Astrocyte (in vitro differentiated cells and primary cell): ENCODE results near the gene AMOTL1. TPM values are rescaled to one million over a fixed set of nuclear protein-coding genes. Genes with fewer than 3 reads are reported as not detected.

Experiments used
- DNase-seq: peaks from one replicate; pipeline ENCODE4 v3.0.0-alpha.2; 2010; ENCODE audit warnings: low read depth
- FAIRE-seq: peaks from 2 replicates; lab custom pipeline; 2011; peaks lifted over from hg19 to GRCh38; lab: Jason Lieb, UNC
- H2AFZ ChIP-seq: 2 replicates; pipeline ENCODE4 v1.6.0; 2012; ENCODE audit warnings: low read depth, low read length, inconsistent platforms
- H3K27ac ChIP-seq: 2 replicates; pipeline ENCODE4 v1.5.1; 2011; ENCODE audit warnings: low read depth, low read length, inconsistent platforms
- H3K27me3 ChIP-seq: 2 replicates; pipeline ENCODE4 v1.6.0; 2011; ENCODE audit warnings: low read length, inconsistent platforms; ENCODE audit not compliant: insufficient read depth
- H3K36me3 ChIP-seq: 2 replicates; pipeline ENCODE4 v1.5.1; 2011; ENCODE audit warnings: low read length, inconsistent platforms; ENCODE audit not compliant: insufficient read depth
- H3K4me1 ChIP-seq: 2 replicates; pipeline ENCODE4 v1.5.1; 2011; ENCODE audit warnings: low read length, inconsistent platforms; ENCODE audit not compliant: insufficient read depth
- H3K4me2 ChIP-seq: 2 replicates; pipeline ENCODE4 v1.6.0; 2012; ENCODE audit warnings: low read length, inconsistent platforms
- H3K4me3 ChIP-seq: 2 replicates; pipeline ENCODE4 v1.5.1; 2011; ENCODE audit warnings: low read depth, mild to moderate bottlenecking, low read length, inconsistent platforms; ENCODE audit not compliant: insufficient read depth
- H3K79me2 ChIP-seq: 2 replicates; pipeline ENCODE4 v1.6.0; 2012; ENCODE audit warnings: mild to moderate bottlenecking, low read length, inconsistent platforms; ENCODE audit not compliant: insufficient read depth
- H3K9ac ChIP-seq: 2 replicates; pipeline ENCODE4 v1.6.0; 2012; ENCODE audit warnings: mild to moderate bottlenecking, low read length, inconsistent platforms
- H3K9me3 ChIP-seq: 2 replicates; pipeline ENCODE4 v1.5.1; 2012; ENCODE audit warnings: low read depth, mild to moderate bottlenecking, low read length, inconsistent platforms; ENCODE audit not compliant: insufficient read depth
- H4K20me1 ChIP-seq: 2 replicates; pipeline ENCODE4 v1.6.0; 2012; ENCODE audit warnings: low read length, inconsistent platforms; ENCODE audit not compliant: insufficient read depth
- H3K27ac Mint-ChIP-seq: one replicate; pipeline ENCODE4 v1.8.0; 2021; ENCODE audit warnings: mild to moderate bottlenecking, mixed read lengths; ENCODE audit not compliant: unreplicated experiment
- H3K27me3 Mint-ChIP-seq: one replicate; pipeline ENCODE4 v1.8.0; 2021; ENCODE audit warnings: low read depth, mixed read lengths; ENCODE audit not compliant: unreplicated experiment
- H3K36me3 Mint-ChIP-seq: one replicate; pipeline ENCODE4 v1.8.0; 2021; ENCODE audit warnings: low read depth, mixed read lengths; ENCODE audit not compliant: unreplicated experiment
- H3K4me1 Mint-ChIP-seq: one replicate; pipeline ENCODE4 v1.8.0; 2021; ENCODE audit warnings: low read depth, mixed read lengths; ENCODE audit not compliant: unreplicated experiment
- H3K4me3 Mint-ChIP-seq: one replicate; pipeline ENCODE4 v1.8.0; 2021; ENCODE audit warnings: mild to moderate bottlenecking, moderate library complexity, mixed read lengths; ENCODE audit not compliant: unreplicated experiment
- H3K9me3 Mint-ChIP-seq: one replicate; pipeline ENCODE4 v1.8.0; 2021; ENCODE audit warnings: mild to moderate bottlenecking, mixed read lengths; ENCODE audit not compliant: unreplicated experiment
- EZH2 ChIP-seq: IDR thresholded peaks from 2 replicates; pipeline ENCODE4 v1.6.1; 2012; ENCODE audit warnings: mild to moderate bottlenecking, low read length, inconsistent platforms; ENCODE audit not compliant: insufficient read depth
- total RNA-seq: library from RNA; stranded (reverse); gene quantifications from 2 replicates; pipeline ENCODE4 v1.2.1, GENCODE V29; 2021
- TF ChIP-seq, protein P1 (sequence below): IDR thresholded peaks from 2 replicates; pipeline ENCODE4 v1.5.1; 2011; ENCODE audit warnings: low read depth, mild to moderate bottlenecking, inconsistent platforms, low read length, moderate library complexity; ENCODE audit not compliant: insufficient read depth

The AMOTL1 gene
- total RNA-seq, 1 donor from 2014 or later, result 47.8 TPM

DNA sequence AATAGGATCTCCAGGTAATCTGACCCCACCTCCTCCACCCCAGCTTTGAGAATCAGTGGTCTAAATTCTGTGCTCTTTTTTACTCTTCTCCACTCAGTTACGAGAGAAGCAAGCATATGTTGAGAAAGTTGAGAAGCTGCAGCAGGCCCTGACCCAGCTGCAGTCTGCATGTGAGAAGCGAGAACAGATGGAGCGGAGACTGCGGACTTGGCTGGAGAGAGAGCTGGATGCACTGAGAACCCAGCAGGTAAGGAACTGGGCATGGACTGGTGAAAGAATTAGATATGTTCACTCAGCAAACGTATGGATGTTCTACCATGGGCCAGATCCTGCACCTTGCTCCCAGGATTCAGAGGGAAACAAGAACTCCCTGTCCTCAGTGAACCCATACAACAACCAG is 85.7 kb downstream of the AMOTL1 start:
- Histone ChIP-seq H3K27me3 (no peaks in the 10 kb centered on the region), H3K36me3 (peaks cover 67% of the 10 kb centered on the region), H2AFZ (no peak overlapping the region), H3K4me3 (no peak overlapping the region), H4K20me1 (peaks cover 11% of the 10 kb centered on the region), H3K9ac (no peak overlapping the region), H3K79me2 (peaks cover 2% of the 10 kb centered on the region), H3K4me1 (peaks cover 7% of the 10 kb centered on the region), H3K9me3 (no peaks in the 10 kb centered on the region), H3K4me2 (no peak overlapping the region), H3K27ac (no peak overlapping the region)
- Mint-ChIP-seq H3K27me3 (no peaks in the 10 kb centered on the region), H3K4me3 (no peak overlapping the region), H3K4me1 (peaks cover 3% of the 10 kb centered on the region), H3K36me3 (peaks cover 37% of the 10 kb centered on the region), H3K9me3 (no peaks in the 10 kb centered on the region), H3K27ac (no peak overlapping the region)
- no peak for TF ChIP-seq EZH2
- TF ChIP-seq, protein P1, sequence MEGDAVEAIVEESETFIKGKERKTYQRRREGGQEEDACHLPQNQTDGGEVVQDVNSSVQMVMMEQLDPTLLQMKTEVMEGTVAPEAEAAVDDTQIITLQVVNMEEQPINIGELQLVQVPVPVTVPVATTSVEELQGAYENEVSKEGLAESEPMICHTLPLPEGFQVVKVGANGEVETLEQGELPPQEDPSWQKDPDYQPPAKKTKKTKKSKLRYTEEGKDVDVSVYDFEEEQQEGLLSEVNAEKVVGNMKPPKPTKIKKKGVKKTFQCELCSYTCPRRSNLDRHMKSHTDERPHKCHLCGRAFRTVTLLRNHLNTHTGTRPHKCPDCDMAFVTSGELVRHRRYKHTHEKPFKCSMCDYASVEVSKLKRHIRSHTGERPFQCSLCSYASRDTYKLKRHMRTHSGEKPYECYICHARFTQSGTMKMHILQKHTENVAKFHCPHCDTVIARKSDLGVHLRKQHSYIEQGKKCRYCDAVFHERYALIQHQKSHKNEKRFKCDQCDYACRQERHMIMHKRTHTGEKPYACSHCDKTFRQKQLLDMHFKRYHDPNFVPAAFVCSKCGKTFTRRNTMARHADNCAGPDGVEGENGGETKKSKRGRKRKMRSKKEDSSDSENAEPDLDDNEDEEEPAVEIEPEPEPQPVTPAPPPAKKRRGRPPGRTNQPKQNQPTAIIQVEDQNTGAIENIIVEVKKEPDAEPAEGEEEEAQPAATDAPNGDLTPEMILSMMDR, result no peak
- DNase-seq (no peak), FAIRE-seq (no peak)

DNA sequence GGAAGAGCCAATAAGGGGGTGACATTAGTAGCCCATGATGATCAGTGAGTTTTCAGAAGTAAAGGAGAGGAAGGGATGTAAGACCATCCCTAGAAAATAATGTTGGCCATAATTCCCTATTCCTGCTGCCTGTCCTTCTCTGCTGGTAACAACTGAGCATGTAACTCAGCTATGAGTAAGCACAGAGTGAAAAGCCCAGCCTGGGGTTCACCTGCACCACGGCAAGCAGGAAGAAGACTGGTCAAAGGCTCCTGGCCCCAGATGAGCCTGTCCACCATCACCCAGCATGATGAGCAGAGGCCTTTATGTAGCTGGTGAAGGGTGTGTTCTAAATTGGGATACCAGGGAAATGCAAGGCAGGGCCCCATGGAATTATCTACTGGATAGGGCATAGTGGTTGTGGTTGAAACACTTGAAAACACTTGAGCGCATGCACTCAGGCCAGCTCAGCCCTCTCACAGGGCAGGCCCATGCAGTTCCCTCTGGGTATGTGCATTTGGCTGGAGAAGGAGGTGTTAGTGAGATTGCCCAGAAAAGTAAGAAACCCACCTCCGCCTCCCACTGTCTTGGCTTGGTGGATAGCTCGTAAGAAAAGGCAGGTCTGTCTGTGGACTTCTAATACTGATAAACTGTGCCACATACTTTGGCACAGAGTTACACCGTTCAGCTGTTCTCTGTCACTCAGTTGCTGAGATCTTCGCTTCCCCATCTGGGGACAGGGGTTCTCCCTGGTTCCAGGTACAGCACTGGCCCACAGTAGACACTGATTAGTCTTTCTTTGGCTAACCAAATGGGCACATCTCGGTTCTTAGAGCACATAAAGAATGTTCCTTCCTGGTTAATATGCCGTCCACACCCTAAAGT is 86.8 kb downstream of the AMOTL1 start:
- Mint-ChIP-seq H3K27me3 (no peaks in the 10 kb centered on the region), H3K4me1 (peaks cover 3% of the 10 kb centered on the region), H3K9me3 (no peaks in the 10 kb centered on the region), H3K36me3 (peaks cover 47% of the 10 kb centered on the region), H3K27ac (no peak overlapping the region), H3K4me3 (no peak overlapping the region)
- no peak for DNase-seq
- Histone ChIP-seq H4K20me1 (peaks cover 11% of the 10 kb centered on the region), H3K4me3 (no peak overlapping the region), H3K4me2 (no peak overlapping the region), H3K36me3 (peaks cover 76% of the 10 kb centered on the region), H3K79me2 (no peaks in the 10 kb centered on the region), H2AFZ (no peak overlapping the region), H3K9ac (no peak overlapping the region), H3K4me1 (peaks cover 7% of the 10 kb centered on the region), H3K27ac (no peak overlapping the region), H3K9me3 (no peaks in the 10 kb centered on the region), H3K27me3 (no peaks in the 10 kb centered on the region)
- TF ChIP-seq, protein P1, result no peak
- TF ChIP-seq EZH2, result no peak
- FAIRE-seq, result no peak

DNA sequence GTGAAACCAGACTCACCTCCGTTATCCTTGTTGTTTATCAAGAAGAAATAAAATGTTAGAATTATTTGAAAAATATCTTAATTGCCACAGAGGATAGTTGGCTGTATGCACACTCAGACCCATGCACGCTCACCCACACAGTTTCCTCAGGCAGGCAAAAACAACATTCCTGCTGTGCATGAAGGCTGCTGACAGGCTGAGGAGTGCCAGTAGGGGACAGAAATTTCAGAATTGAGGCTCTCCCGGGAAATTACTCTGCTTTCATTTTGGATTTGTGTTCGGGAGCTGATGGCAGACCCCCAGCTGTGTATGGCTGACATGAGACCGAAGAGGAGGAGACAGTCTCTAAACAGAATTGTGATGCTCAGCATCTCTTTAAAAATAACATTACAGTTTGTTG is 87.5 kb downstream of the AMOTL1 start:
- H3K9ac ChIP-seq, result no peak overlapping the region
- DNase-seq (no peak), FAIRE-seq (no peak)
- H3K27ac ChIP-seq, result no peak overlapping the region
- no peaks in the 10 kb centered on the region for H3K79me2 ChIP-seq
- H3K9me3 Mint-ChIP-seq, result no peaks in the 10 kb centered on the region
- no peak overlapping the region for H3K27ac Mint-ChIP-seq
- H3K9me3 ChIP-seq, result no peaks in the 10 kb centered on the region
- peaks cover 3% of the 10 kb centered on the region for H3K4me1 Mint-ChIP-seq
- peaks cover 75% of the 10 kb centered on the region for H3K36me3 ChIP-seq
- peaks cover 41% of the 10 kb centered on the region for H3K36me3 Mint-ChIP-seq
- H4K20me1 ChIP-seq, result peaks cover 11% of the 10 kb centered on the region
- H2AFZ ChIP-seq, result no peak overlapping the region
- no peak overlapping the region for H3K4me3 ChIP-seq
- H3K27me3 Mint-ChIP-seq, result no peaks in the 10 kb centered on the region
- TF ChIP-seq, protein P1, result no peak
- TF ChIP-seq EZH2, result no peak
- H3K4me2 ChIP-seq, result no peak overlapping the region
- peaks cover 7% of the 10 kb centered on the region for H3K4me1 ChIP-seq
- no peaks in the 10 kb centered on the region for H3K27me3 ChIP-seq
- H3K4me3 Mint-ChIP-seq, result no peak overlapping the region
